Right atrium auricular region (tissue), 2 donors: ENCODE data around the gene KDM4B. TPM values are rescaled to one million over a fixed set of nuclear protein-coding genes. Genes with fewer than 3 reads are reported as not detected.

Source experiments
- DNase-seq: peaks from one replicate; pipeline ENCODE4 v3.0.0-alpha.2; 2019; ENCODE audit warnings: low spot score
- H3K27ac ChIP-seq, 2 donors: fragments of 200-600 bp; sonication (generic); 1 replicate in 1 of 2; 2 replicates in 1 of 2; pipeline ENCODE4 v1.5.1; 2016 to 2019
- H3K27me3 ChIP-seq, 2 donors: fragments of 200-600 bp; sonication (generic); one replicate each; pipeline versions ENCODE4 v1.5.1 to v1.6.0; 2017 to 2019
- H3K36me3 ChIP-seq: fragments of 200-600 bp; sonication (generic); one replicate; pipeline ENCODE4 v1.5.1; 2016
- H3K4me1 ChIP-seq, 2 donors: fragments of 200-600 bp; sonication (generic); one replicate each; pipeline versions ENCODE4 v1.5.1 to v1.6.0; 2017 to 2019
- H3K4me3 ChIP-seq, 2 donors: fragments of 200-600 bp; sonication (generic); 1 replicate in 1 of 2; 2 replicates in 1 of 2; pipeline ENCODE4 v1.5.1; 2017 to 2019; ENCODE audit warnings: mild to moderate bottlenecking in 1 of 2, moderate library complexity in 1 of 2
- H3K9me3 ChIP-seq, 2 donors: fragments of 200-600 bp; sonication (generic); one replicate each; pipeline ENCODE4 v1.5.1; 2019
- CTCF ChIP-seq, 2 donors: fragments of 200-600 bp; sonication (generic); IDR thresholded peaks; one replicate each; pipeline ENCODE4 v1.5.1; 2019; ENCODE audit warnings: antibody characterized with exemption in 2 of 2
- total RNA-seq, 2 donors: library from RNA; depleted of rRNA; stranded (reverse); fragments of >200 nt; gene quantifications; one replicate each; pipeline ENCODE4 v1.1.0, GENCODE V29; 2016

Gene KDM4B
- total RNA-seq, 2 donors from 2014 or later, result 17.6 to 26.0 TPM

- no peak for DNase-seq
- Histone ChIP-seq H3K27me3 (no peaks in the 10 kb centered on the region), H3K4me3 (no peak overlapping the region), H3K9me3 (no peaks in the 10 kb centered on the region), H3K27ac (peak overlapping the region; percentile 66 to 76), H3K36me3 (peaks cover 14% of the 10 kb centered on the region), H3K4me1 (peaks cover 0 to 23% of the 10 kb centered on the region in 2 donors)
- TF ChIP-seq CTCF (IDR thresholded peaks at IDR 0.05), result no peak
Measured at GRCh38 chr19:5115771-5116202, 146.9 kb downstream of the KDM4B start.

- Histone ChIP-seq H3K4me1 (peaks cover 0 to 23% of the 10 kb centered on the region in 2 donors), H3K36me3 (peaks cover 14% of the 10 kb centered on the region), H3K27me3 (no peaks in the 10 kb centered on the region), H3K9me3 (no peaks in the 10 kb centered on the region), H3K4me3 (no peak overlapping the region), H3K27ac (no peak overlapping the region)
- DNase-seq, result no peak
- TF ChIP-seq CTCF (IDR thresholded peaks at IDR 0.05), result no peak
Measured at GRCh38 chr19:5116292-5116691, 147.4 kb downstream of the KDM4B start.

GRCh38 chr19:5117421-5117820, 148.5 kb downstream of the KDM4B start:
- Histone ChIP-seq H3K27ac (no peak overlapping the region), H3K4me3 (no peak overlapping the region), H3K9me3 (no peaks in the 10 kb centered on the region), H3K27me3 (no peaks in the 10 kb centered on the region), H3K4me1 (peaks cover 0 to 23% of the 10 kb centered on the region in 2 donors), H3K36me3 (peaks cover 12% of the 10 kb centered on the region)
- DNase-seq, result no peak
- no peak for TF ChIP-seq CTCF (IDR thresholded peaks at IDR 0.05)

GRCh38 chr19:5118026-5118425, 149.1 kb downstream of the KDM4B start:
- peaks cover 12% of the 10 kb centered on the region for H3K36me3 ChIP-seq
- no peaks in the 10 kb centered on the region for H3K27me3 ChIP-seq
- no peak overlapping the region for H3K27ac ChIP-seq
- TF ChIP-seq CTCF (IDR thresholded peaks at IDR 0.05), result no peak
- H3K4me1 ChIP-seq, result peaks cover 0 to 23% of the 10 kb centered on the region in 2 donors
- no peak for DNase-seq
- H3K4me3 ChIP-seq, result no peak overlapping the region
- no peaks in the 10 kb centered on the region for H3K9me3 ChIP-seq

GRCh38 chr19:5119297-5119998, 150.5 kb downstream of the KDM4B start:
- DNase-seq, result no peak

More at GRCh38 chr19:5119297-5119998, 150.5 kb downstream of the KDM4B start:
- Histone ChIP-seq H3K27me3 (no peaks in the 10 kb centered on the region), H3K36me3 (peaks cover 15% of the 10 kb centered on the region), H3K4me3 (no peak overlapping the region), H3K4me1 (peaks cover 0 to 12% of the 10 kb centered on the region in 2 donors), H3K9me3 (no peaks in the 10 kb centered on the region), H3K27ac (no peak overlapping the region)
- TF ChIP-seq CTCF (IDR thresholded peaks at IDR 0.05), result no peak
